ENCODE data around the gene HPSE2.

DNA sequence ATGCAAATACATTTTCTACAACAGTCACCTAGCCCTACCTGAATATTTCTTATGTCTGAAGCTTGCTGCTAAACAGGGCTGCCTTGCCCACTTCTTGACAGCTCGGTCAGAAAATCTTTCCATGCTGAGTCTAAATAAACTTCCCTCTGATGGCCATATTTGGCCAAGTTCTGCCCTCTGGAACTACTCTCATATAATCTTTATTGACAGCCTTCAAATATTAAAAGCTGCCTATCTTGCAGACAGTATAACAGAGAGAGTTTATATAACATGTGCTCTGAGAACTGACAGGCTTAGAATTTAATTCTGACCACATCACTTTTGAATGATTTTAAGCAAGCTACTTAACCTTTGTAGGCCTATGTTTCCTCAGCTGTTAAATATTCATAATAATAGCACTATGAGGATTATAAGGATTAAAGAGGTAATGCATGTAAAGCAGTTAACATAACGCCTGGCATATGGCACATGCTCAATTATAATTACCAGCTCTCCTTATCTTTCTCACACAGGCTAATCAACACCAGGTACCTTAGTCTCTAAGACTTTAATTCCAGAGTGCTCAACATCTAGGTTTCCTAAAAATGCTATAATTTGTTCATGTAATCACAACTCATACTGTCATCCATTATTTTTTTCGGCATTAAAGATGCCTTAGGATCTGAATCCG is 334.1 kb downstream of the HPSE2 start:
- TF ChIP-seq, protein P1, sequence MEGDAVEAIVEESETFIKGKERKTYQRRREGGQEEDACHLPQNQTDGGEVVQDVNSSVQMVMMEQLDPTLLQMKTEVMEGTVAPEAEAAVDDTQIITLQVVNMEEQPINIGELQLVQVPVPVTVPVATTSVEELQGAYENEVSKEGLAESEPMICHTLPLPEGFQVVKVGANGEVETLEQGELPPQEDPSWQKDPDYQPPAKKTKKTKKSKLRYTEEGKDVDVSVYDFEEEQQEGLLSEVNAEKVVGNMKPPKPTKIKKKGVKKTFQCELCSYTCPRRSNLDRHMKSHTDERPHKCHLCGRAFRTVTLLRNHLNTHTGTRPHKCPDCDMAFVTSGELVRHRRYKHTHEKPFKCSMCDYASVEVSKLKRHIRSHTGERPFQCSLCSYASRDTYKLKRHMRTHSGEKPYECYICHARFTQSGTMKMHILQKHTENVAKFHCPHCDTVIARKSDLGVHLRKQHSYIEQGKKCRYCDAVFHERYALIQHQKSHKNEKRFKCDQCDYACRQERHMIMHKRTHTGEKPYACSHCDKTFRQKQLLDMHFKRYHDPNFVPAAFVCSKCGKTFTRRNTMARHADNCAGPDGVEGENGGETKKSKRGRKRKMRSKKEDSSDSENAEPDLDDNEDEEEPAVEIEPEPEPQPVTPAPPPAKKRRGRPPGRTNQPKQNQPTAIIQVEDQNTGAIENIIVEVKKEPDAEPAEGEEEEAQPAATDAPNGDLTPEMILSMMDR (IDR thresholded peaks at IDR 0.05), result no peak
- TF ChIP-seq, protein P2, sequence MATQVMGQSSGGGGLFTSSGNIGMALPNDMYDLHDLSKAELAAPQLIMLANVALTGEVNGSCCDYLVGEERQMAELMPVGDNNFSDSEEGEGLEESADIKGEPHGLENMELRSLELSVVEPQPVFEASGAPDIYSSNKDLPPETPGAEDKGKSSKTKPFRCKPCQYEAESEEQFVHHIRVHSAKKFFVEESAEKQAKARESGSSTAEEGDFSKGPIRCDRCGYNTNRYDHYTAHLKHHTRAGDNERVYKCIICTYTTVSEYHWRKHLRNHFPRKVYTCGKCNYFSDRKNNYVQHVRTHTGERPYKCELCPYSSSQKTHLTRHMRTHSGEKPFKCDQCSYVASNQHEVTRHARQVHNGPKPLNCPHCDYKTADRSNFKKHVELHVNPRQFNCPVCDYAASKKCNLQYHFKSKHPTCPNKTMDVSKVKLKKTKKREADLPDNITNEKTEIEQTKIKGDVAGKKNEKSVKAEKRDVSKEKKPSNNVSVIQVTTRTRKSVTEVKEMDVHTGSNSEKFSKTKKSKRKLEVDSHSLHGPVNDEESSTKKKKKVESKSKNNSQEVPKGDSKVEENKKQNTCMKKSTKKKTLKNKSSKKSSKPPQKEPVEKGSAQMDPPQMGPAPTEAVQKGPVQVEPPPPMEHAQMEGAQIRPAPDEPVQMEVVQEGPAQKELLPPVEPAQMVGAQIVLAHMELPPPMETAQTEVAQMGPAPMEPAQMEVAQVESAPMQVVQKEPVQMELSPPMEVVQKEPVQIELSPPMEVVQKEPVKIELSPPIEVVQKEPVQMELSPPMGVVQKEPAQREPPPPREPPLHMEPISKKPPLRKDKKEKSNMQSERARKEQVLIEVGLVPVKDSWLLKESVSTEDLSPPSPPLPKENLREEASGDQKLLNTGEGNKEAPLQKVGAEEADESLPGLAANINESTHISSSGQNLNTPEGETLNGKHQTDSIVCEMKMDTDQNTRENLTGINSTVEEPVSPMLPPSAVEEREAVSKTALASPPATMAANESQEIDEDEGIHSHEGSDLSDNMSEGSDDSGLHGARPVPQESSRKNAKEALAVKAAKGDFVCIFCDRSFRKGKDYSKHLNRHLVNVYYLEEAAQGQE (IDR thresholded peaks at IDR 0.05; ENCODE audit: insufficient read depth in 1 of 2, low read depth in 2 of 2, low read length in 1 of 2), result no peak
- TF ChIP-seq POLR2AphosphoS5 (IDR thresholded peaks at IDR 0.05; ENCODE audit: low read depth, low read length) (no peak), SIN3A (IDR thresholded peaks at IDR 0.05; ENCODE audit: borderline replicate concordance, insufficient read depth, low read depth, low read length) (no peak)
